Liver (tissue), 9 donors: ENCODE data around the gene SPATC1L. TPM values are rescaled to one million over a fixed set of nuclear protein-coding genes. Genes with fewer than 3 reads are reported as not detected.

Experiments
- DNase-seq: peaks from one replicate; pipeline ENCODE4 v3.0.0-alpha.2; 2017; ENCODE audit warnings: low spot score
- H3K27ac ChIP-seq, 2 donors: one replicate each; pipeline ENCODE4 v1.7.0; 2013; ENCODE audit warnings: inconsistent platforms in 2 of 2, low read length in 2 of 2, control low read depth in 1 of 2, low read depth in 1 of 2, mild to moderate bottlenecking in 1 of 2
- H3K27me3 ChIP-seq, 4 donors: one replicate each; pipeline versions ENCODE4 v1.6.1 to v1.7.0; 2013; ENCODE audit warnings: low read length in 3 of 4, inconsistent platforms in 1 of 4, mild to moderate bottlenecking in 1 of 4, moderate library complexity in 1 of 4; ENCODE audit not compliant: control insufficient read depth in 4 of 4, insufficient read depth in 4 of 4
- H3K36me3 ChIP-seq, 4 donors: one replicate each; pipeline versions ENCODE4 v1.6.1 to v1.7.0; 2013; ENCODE audit warnings: low read length in 3 of 4, mild to moderate bottlenecking in 3 of 4, low read depth in 1 of 4, moderate library complexity in 1 of 4; ENCODE audit not compliant: control insufficient read depth in 4 of 4, insufficient read depth in 3 of 4
- H3K4me1 ChIP-seq, 4 donors: one replicate each; pipeline versions ENCODE4 v1.6.1 to v1.7.0; 2013; ENCODE audit warnings: low read length in 3 of 4, mild to moderate bottlenecking in 3 of 4, moderate library complexity in 1 of 4; ENCODE audit not compliant: control insufficient read depth in 4 of 4, insufficient read depth in 4 of 4
- H3K4me3 ChIP-seq, 3 donors: one replicate each; pipeline versions ENCODE4 v1.6.1 to v1.7.0; 2013; ENCODE audit warnings: low read length in 3 of 3, control low read depth in 1 of 3, low read depth in 1 of 3, mild to moderate bottlenecking in 1 of 3
- H3K9ac ChIP-seq, 2 donors: one replicate each; pipeline ENCODE4 v1.7.0; 2013; ENCODE audit warnings: low read length in 2 of 2, mild to moderate bottlenecking in 2 of 2, moderate library complexity in 2 of 2, control low read depth in 1 of 2, low read depth in 1 of 2
- H3K9me3 ChIP-seq, 4 donors: one replicate each; pipeline versions ENCODE4 v1.6.1 to v1.7.0; 2013; ENCODE audit warnings: low read length in 3 of 4; ENCODE audit not compliant: control insufficient read depth in 4 of 4
- ATF3 ChIP-seq: IDR thresholded peaks from 2 replicates; pipeline ENCODE4 v1.6.1; 2016; ENCODE audit warnings: antibody characterized with exemption
- FOXA1 ChIP-seq: IDR thresholded peaks from 2 replicates; pipeline ENCODE4 v1.6.1; 2016; ENCODE audit warnings: antibody characterized with exemption
- GABPA ChIP-seq, 2 donors: IDR thresholded peaks in 1 of 2; conservative IDR thresholded peaks in 1 of 2; 2 replicates each; pipeline ENCODE4 v1.6.1; 2016; ENCODE audit warnings: antibody characterized with exemption in 2 of 2, mild to moderate bottlenecking in 1 of 2, moderate library complexity in 1 of 2
- HNF4G ChIP-seq: IDR thresholded peaks from 2 replicates; pipeline ENCODE4 v1.6.1; 2016; ENCODE audit warnings: antibody characterized with exemption
- JUND ChIP-seq, 2 donors: IDR thresholded peaks; 2 replicates each; pipeline ENCODE4 v1.6.1; 2016; ENCODE audit warnings: antibody characterized with exemption in 2 of 2
- MAX ChIP-seq: IDR thresholded peaks from 2 replicates; pipeline ENCODE4 v1.6.1; 2016; ENCODE audit warnings: antibody characterized with exemption
- RAD21 ChIP-seq, 2 donors: IDR thresholded peaks; 2 replicates each; pipeline ENCODE4 v1.6.1; 2016; ENCODE audit warnings: antibody characterized with exemption in 2 of 2, mild to moderate bottlenecking in 2 of 2
- RXRA ChIP-seq, 2 donors: IDR thresholded peaks; 2 replicates each; pipeline ENCODE4 v1.6.1; 2017 to 2018; ENCODE audit warnings: antibody characterized with exemption in 2 of 2, mild to moderate bottlenecking in 1 of 2
- SP1 ChIP-seq: IDR thresholded peaks from 2 replicates; pipeline ENCODE4 v1.6.1; 2018; ENCODE audit warnings: antibody characterized with exemption, mild to moderate bottlenecking
- TAF1 ChIP-seq: conservative IDR thresholded peaks from 2 replicates; pipeline ENCODE4 v1.6.1; 2016; ENCODE audit warnings: antibody characterized with exemption, mild to moderate bottlenecking
- YY1 ChIP-seq: IDR thresholded peaks from 2 replicates; pipeline ENCODE4 v1.6.1; 2016; ENCODE audit warnings: antibody characterized with exemption, mild to moderate bottlenecking
- ZBTB33 ChIP-seq: IDR thresholded peaks from 2 replicates; pipeline ENCODE4 v1.6.1; 2016; ENCODE audit warnings: antibody characterized with exemption
- WGBS: extraction: QIAGEN DNeasy Blood & Tissue Kit; methylation state at CpG from one replicate; pipeline ENCODE4 v1.1.7; 2013; 5-methylcytosine and 5-hydroxymethylcytosine counted together
- polyA plus RNA-seq, 2 donors: library from polyadenylated mRNA; stranded (reverse) in 1 of 2; unstranded in 1 of 2; fragments of 200-250 nt in 1 of 2; fragments of >200 nt in 1 of 2; fragmentation: Nextera tagmentation in 1 of 2; extraction: Ambion mirVana in 1 of 2; gene quantifications; one replicate each; pipeline versions ENCODE4 v1.2.1 to v1.2.3, GENCODE V29; 2013 to 2015
- total RNA-seq, 2 donors: library from RNA; depleted of rRNA; stranded (reverse); fragments of >200 nt; gene quantifications; one replicate each; pipeline ENCODE4 v1.2.3, GENCODE V29; 2014
- TF ChIP-seq, protein P1 (sequence below): fragments of 150-350 bp; IDR thresholded peaks from 2 replicates; pipeline ENCODE4 v1.5.1; 2017; ENCODE audit warnings: improper control_type of control experiment, low read depth, low read length; ENCODE audit not compliant: missing input control
- TF ChIP-seq, protein P2 (sequence below): IDR thresholded peaks from 2 replicates; pipeline ENCODE4 v1.6.1; 2016; ENCODE audit warnings: antibody characterized with exemption, mild to moderate bottlenecking
- donor health status: healthy.
- donor health status: healthy.
- donor health status: healthy.
- donor health status: healthy.
- donor health status: healthy.

SPATC1L gene
- total and polyA plus RNA-seq, 4 donors = 0.33 to 3.5 (median 0.79) TPM

- Histone ChIP-seq H3K4me3 (no peak overlapping the region), H3K36me3 (peaks cover 19 to 75% (median 31%) of the 10 kb centered on the region in 4 donors), H3K9ac (no peak overlapping the region), H3K27me3 (no peaks in the 10 kb centered on the region), H3K4me1 (no peaks in the 10 kb centered on the region), H3K27ac (no peak overlapping the region), H3K9me3 (no peaks in the 10 kb centered on the region)
- TF ChIP-seq MAX = no peak
- no peak for TF ChIP-seq HNF4G
- TF ChIP-seq, protein P1, sequence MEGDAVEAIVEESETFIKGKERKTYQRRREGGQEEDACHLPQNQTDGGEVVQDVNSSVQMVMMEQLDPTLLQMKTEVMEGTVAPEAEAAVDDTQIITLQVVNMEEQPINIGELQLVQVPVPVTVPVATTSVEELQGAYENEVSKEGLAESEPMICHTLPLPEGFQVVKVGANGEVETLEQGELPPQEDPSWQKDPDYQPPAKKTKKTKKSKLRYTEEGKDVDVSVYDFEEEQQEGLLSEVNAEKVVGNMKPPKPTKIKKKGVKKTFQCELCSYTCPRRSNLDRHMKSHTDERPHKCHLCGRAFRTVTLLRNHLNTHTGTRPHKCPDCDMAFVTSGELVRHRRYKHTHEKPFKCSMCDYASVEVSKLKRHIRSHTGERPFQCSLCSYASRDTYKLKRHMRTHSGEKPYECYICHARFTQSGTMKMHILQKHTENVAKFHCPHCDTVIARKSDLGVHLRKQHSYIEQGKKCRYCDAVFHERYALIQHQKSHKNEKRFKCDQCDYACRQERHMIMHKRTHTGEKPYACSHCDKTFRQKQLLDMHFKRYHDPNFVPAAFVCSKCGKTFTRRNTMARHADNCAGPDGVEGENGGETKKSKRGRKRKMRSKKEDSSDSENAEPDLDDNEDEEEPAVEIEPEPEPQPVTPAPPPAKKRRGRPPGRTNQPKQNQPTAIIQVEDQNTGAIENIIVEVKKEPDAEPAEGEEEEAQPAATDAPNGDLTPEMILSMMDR = no peak
- TF ChIP-seq JUND (IDR thresholded peaks at IDR 0.05) = no peak
- TF ChIP-seq ZBTB33 = no peak
- TF ChIP-seq RXRA (IDR thresholded peaks at IDR 0.05) = no peak
- no peak for TF ChIP-seq TAF1
- no peak for DNase-seq
- 94% methylated on average over 15 of the region's 15 CpGs for WGBS
Observed at GRCh38 chr21:46213620-46214286, 29.5 kb upstream of the SPATC1L start.

- Histone ChIP-seq H3K36me3 (peaks cover 19 to 83% (median 35%) of the 10 kb centered on the region in 4 donors), H3K27me3 (no peaks in the 10 kb centered on the region), H3K4me1 (no peaks in the 10 kb centered on the region), H3K27ac (no peak overlapping the region), H3K9me3 (no peaks in the 10 kb centered on the region), H3K9ac (no peak overlapping the region), H3K4me3 (no peak overlapping the region)
- DNase-seq = no peak
- TF ChIP-seq ATF3 (no peak), FOXA1 (no peak), RAD21 (IDR thresholded peaks at IDR 0.05) (no peak), GABPA (IDR thresholded peaks at IDR 0.05 in 1 of 2, conservative IDR thresholded peaks at IDR 0.05 in 1 of 2) (no peak), HNF4G (no peak), MAX (no peak), YY1 (no peak), RXRA (IDR thresholded peaks at IDR 0.05) (no peak), SP1 (no peak), TAF1 (no peak)
- TF ChIP-seq, protein P1 = no peak
- TF ChIP-seq, protein P2, sequence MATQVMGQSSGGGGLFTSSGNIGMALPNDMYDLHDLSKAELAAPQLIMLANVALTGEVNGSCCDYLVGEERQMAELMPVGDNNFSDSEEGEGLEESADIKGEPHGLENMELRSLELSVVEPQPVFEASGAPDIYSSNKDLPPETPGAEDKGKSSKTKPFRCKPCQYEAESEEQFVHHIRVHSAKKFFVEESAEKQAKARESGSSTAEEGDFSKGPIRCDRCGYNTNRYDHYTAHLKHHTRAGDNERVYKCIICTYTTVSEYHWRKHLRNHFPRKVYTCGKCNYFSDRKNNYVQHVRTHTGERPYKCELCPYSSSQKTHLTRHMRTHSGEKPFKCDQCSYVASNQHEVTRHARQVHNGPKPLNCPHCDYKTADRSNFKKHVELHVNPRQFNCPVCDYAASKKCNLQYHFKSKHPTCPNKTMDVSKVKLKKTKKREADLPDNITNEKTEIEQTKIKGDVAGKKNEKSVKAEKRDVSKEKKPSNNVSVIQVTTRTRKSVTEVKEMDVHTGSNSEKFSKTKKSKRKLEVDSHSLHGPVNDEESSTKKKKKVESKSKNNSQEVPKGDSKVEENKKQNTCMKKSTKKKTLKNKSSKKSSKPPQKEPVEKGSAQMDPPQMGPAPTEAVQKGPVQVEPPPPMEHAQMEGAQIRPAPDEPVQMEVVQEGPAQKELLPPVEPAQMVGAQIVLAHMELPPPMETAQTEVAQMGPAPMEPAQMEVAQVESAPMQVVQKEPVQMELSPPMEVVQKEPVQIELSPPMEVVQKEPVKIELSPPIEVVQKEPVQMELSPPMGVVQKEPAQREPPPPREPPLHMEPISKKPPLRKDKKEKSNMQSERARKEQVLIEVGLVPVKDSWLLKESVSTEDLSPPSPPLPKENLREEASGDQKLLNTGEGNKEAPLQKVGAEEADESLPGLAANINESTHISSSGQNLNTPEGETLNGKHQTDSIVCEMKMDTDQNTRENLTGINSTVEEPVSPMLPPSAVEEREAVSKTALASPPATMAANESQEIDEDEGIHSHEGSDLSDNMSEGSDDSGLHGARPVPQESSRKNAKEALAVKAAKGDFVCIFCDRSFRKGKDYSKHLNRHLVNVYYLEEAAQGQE = no peak
- 95% methylated on average over 18 of the region's 18 CpGs for WGBS
Observed at GRCh38 chr21:46212721-46213484, 28.6 kb upstream of the SPATC1L start.
